ENCODE measurements around the gene IL6ST. TPM values are rescaled to one million over a fixed set of nuclear protein-coding genes. Genes with fewer than 3 reads are reported as not detected.

Gene IL6ST
- total and polyA plus RNA-seq, 4 donors: 51.3 to 438 (median 109) TPM

- no peak for DNase-seq (ENCODE audit: low spot score)
- 68% methylated on average over 1 of the region's 1 CpG for WGBS
- no peak for TF ChIP-seq JUND (IDR thresholded peaks at IDR 0.05)
- TF ChIP-seq RAD21 (IDR thresholded peaks at IDR 0.05): no peak
- TF ChIP-seq SP1 (IDR thresholded peaks at IDR 0.05): no peak
- no peak for TF ChIP-seq HNF4G (IDR thresholded peaks at IDR 0.05)
- no peak for TF ChIP-seq FOXA2 (IDR thresholded peaks at IDR 0.05)
- TF ChIP-seq NR2F2 (IDR thresholded peaks at IDR 0.05): no peak
- TF ChIP-seq YY1 (IDR thresholded peaks at IDR 0.05): no peak
- Histone ChIP-seq H3K27ac (ENCODE audit: low read depth in 1 of 2, low read length in 2 of 2) (no peak overlapping the region), H3K36me3 (ENCODE audit: control insufficient read depth in 4 of 4, insufficient read depth in 3 of 4, low read depth in 1 of 4, low read length in 3 of 4) (peaks cover 8 to 41% (median 38%) of the 10 kb centered on the region in 4 donors), H3K9ac (ENCODE audit: low read depth in 1 of 2, low read length in 2 of 2) (no peak overlapping the region), H3K9me3 (ENCODE audit: control insufficient read depth in 4 of 4, low read length in 3 of 4) (no peaks in the 10 kb centered on the region), H3K4me1 (ENCODE audit: control insufficient read depth in 4 of 4, insufficient read depth in 4 of 4, low read length in 3 of 4) (peaks cover 0 to 9% (median 4%) of the 10 kb centered on the region in 4 donors), H3K27me3 (ENCODE audit: control insufficient read depth in 4 of 4, insufficient read depth in 4 of 4, low read length in 3 of 4) (no peaks in the 10 kb centered on the region), H3K4me3 (ENCODE audit: low read depth in 1 of 3, low read length in 3 of 3) (no peak overlapping the region)
Observed at GRCh38 chr5:55969956-55970355, 24.8 kb downstream of the IL6ST start.

- H3K9me3 ChIP-seq (ENCODE audit: control insufficient read depth in 4 of 4, low read length in 3 of 4): no peaks in the 10 kb centered on the region
- H3K27me3 ChIP-seq (ENCODE audit: control insufficient read depth in 4 of 4, insufficient read depth in 4 of 4, low read length in 3 of 4): no peaks in the 10 kb centered on the region
- H3K36me3 ChIP-seq (ENCODE audit: control insufficient read depth in 4 of 4, insufficient read depth in 3 of 4, low read depth in 1 of 4, low read length in 3 of 4): peaks cover 5 to 44% (median 34%) of the 10 kb centered on the region in 4 donors
- no peak overlapping the region for H3K9ac ChIP-seq (ENCODE audit: low read depth in 1 of 2, low read length in 2 of 2)
- no peak overlapping the region for H3K27ac ChIP-seq (ENCODE audit: low read depth in 1 of 2, low read length in 2 of 2)
- H3K4me1 ChIP-seq (ENCODE audit: control insufficient read depth in 4 of 4, insufficient read depth in 4 of 4, low read length in 3 of 4): peaks cover 0 to 9% (median 2%) of the 10 kb centered on the region in 4 donors
- no peak overlapping the region for H3K4me3 ChIP-seq (ENCODE audit: low read depth in 1 of 3, low read length in 3 of 3)
- TF ChIP-seq REST (IDR thresholded peaks at IDR 0.05): no peak
- TF ChIP-seq GABPA (IDR thresholded peaks at IDR 0.05 in 1 of 2, conservative IDR thresholded peaks at IDR 0.05 in 1 of 2): no peak
- no peak for TF ChIP-seq TAF1 (conservative IDR thresholded peaks at IDR 0.05)
- no peak for TF ChIP-seq ZBTB33 (IDR thresholded peaks at IDR 0.05)
- TF ChIP-seq FOXA1 (IDR thresholded peaks at IDR 0.05): no peak
- TF ChIP-seq RAD21 (IDR thresholded peaks at IDR 0.05): no peak
- no peak for TF ChIP-seq RXRA (IDR thresholded peaks at IDR 0.05)
- TF ChIP-seq HNF4A (conservative IDR thresholded peaks at IDR 0.05): no peak
- TF ChIP-seq FOXA2 (IDR thresholded peaks at IDR 0.05): no peak
- no peak for TF ChIP-seq ATF3 (IDR thresholded peaks at IDR 0.05)
- TF ChIP-seq JUND (IDR thresholded peaks at IDR 0.05): no peak
- no peak for TF ChIP-seq EGR1 (IDR thresholded peaks at IDR 0.05; ENCODE audit: low read depth in 2 of 2)
- TF ChIP-seq NR2F2 (IDR thresholded peaks at IDR 0.05): no peak
- no peak for TF ChIP-seq YY1 (IDR thresholded peaks at IDR 0.05)
- DNase-seq (ENCODE audit: low spot score): no peak
Observed at GRCh38 chr5:55966284-55966683, 28.5 kb downstream of the IL6ST start.

Data from liver (tissue), 9 donors.